Stimulated activated CD4-positive, alpha-beta T cell treated with anti-CD3 and anti-CD28 coated beads, Interleukin-12 subunit alpha, Interleukin-12 subunit beta, amount 100 ng/mL, for 4 hours (primary cell): ENCODE data around the gene FOCAD.

Experiments
- DNase-seq: peaks from one replicate; pipeline ENCODE4 v3.0.0-alpha.2; 2020

The FOCAD gene

GRCh38 chr9:20980832-20981455 is 296.9 kb downstream of the FOCAD start:
- no peak for DNase-seq

GRCh38 chr9:20981486-20981885 is 297.4 kb downstream of the FOCAD start:
- DNase-seq: no peak

- no peak for DNase-seq
These were observed 300.4 kb downstream of the FOCAD start for GRCh38 chr9:20984506-20984905.

GRCh38 chr9:20985851-20986600 is 302.0 kb downstream of the FOCAD start:
- DNase-seq: no peak

- no peak for DNase-seq
These were observed 303.5 kb downstream of the FOCAD start for GRCh38 chr9:20987521-20987920.

GRCh38 chr9:20988061-20988460 is 304.0 kb downstream of the FOCAD start:
- no peak for DNase-seq

GRCh38 chr9:20988671-20989315 is 304.7 kb downstream of the FOCAD start:
- DNase-seq: no peak

- DNase-seq: no peak
These were observed 305.9 kb downstream of the FOCAD start for GRCh38 chr9:20989923-20990341.

GRCh38 chr9:20990867-20991266 is 306.8 kb downstream of the FOCAD start:
- no peak for DNase-seq

GRCh38 chr9:20994486-20994885 is 310.4 kb downstream of the FOCAD start:
- no peak for DNase-seq

- DNase-seq: no peak
These were observed 311.6 kb downstream of the FOCAD start for GRCh38 chr9:20995616-20996015.

- DNase-seq: no peak
These were observed 312.8 kb downstream of the FOCAD start for GRCh38 chr9:20996809-20997208.

GRCh38 chr9:20997503-20998076 is 313.5 kb downstream of the FOCAD start:
- DNase-seq: no peak

GRCh38 chr9:21001581-21001980 is 317.5 kb downstream of the FOCAD start:
- no peak for DNase-seq

- DNase-seq: no peak
These were observed 318.0 kb downstream of the FOCAD start for GRCh38 chr9:21002040-21002439.

- no peak for DNase-seq
These were observed 331.2 kb downstream of the FOCAD start for GRCh38 chr9:21015129-21015815.

GRCh38 chr9:21015995-21016394 is 331.9 kb downstream of the FOCAD start:
- DNase-seq: no peak

GRCh38 chr9:21016701-21017491 is 332.8 kb downstream of the FOCAD start:
- DNase-seq: no peak

- no peak for DNase-seq
These were observed 334.1 kb downstream of the FOCAD start for GRCh38 chr9:21018177-21018576.

GRCh38 chr9:21023861-21024260 is 339.8 kb downstream of the FOCAD start:
- no peak for DNase-seq

GRCh38 chr9:21027295-21027694 is 343.2 kb downstream of the FOCAD start:
- no peak for DNase-seq

GRCh38 chr9:21028466-21028865 is 344.4 kb downstream of the FOCAD start:
- no peak for DNase-seq
